ENCODE data around the gene PDE6G. TPM values are rescaled to one million over a fixed set of nuclear protein-coding genes. Genes with fewer than 3 reads are reported as not detected.
A peak's percentile ranks its signal among the peaks of the same experiment; 100 is the strongest.

Gene PDE6G
- total and polyA plus RNA-seq, 2 of the 13 experiments (the other 11 are each of a cell fraction or from before 2014, with no cell fraction given) = 1.4 to 6.7 TPM

DNA sequence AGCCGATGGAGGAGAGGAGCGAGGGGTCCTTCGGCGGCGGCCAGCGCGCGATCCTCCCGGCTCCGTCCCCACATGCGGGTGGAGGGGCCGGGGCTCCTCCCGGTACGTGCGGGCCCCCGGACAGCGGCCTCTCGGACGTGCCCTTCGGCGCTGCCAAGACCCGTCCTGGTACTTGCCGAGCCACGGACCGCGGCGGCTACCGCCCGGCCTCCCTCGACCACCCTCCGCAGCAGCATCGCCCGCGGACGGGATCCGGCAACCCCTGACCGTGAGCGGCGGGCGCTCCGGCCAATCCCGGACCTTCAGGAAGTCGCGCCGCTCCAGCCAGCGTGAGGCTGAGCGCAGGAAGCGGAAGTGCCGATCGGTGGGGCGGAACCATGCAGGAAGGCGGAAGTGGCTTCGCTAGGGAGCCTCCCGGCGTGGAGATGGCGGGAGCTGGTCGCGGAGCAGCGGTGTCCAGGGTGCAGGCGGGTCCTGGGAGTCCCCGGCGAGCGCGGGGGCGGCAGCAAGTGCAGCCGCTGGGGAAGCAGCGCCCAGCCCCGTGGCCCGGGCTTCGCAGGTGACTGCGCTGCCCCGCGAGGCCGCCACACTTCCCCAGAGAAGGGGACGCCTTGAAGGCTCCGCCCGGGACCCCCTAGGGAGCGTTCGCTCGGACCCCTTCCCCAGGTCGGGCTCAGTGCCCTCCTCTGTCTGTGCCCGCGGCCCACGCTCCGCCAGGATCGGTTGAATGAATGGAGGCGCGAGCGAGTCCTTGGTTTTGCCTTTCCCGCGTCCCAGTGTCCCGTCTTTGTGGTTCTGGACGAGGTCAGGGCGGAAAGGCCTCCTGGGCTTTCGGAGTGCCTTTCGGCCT, 10.2 kb upstream of the PDE6G start, which contains the start of the genes CCDC137 and OXLD1 (continued):
- TF ChIP-seq, protein P1, sequence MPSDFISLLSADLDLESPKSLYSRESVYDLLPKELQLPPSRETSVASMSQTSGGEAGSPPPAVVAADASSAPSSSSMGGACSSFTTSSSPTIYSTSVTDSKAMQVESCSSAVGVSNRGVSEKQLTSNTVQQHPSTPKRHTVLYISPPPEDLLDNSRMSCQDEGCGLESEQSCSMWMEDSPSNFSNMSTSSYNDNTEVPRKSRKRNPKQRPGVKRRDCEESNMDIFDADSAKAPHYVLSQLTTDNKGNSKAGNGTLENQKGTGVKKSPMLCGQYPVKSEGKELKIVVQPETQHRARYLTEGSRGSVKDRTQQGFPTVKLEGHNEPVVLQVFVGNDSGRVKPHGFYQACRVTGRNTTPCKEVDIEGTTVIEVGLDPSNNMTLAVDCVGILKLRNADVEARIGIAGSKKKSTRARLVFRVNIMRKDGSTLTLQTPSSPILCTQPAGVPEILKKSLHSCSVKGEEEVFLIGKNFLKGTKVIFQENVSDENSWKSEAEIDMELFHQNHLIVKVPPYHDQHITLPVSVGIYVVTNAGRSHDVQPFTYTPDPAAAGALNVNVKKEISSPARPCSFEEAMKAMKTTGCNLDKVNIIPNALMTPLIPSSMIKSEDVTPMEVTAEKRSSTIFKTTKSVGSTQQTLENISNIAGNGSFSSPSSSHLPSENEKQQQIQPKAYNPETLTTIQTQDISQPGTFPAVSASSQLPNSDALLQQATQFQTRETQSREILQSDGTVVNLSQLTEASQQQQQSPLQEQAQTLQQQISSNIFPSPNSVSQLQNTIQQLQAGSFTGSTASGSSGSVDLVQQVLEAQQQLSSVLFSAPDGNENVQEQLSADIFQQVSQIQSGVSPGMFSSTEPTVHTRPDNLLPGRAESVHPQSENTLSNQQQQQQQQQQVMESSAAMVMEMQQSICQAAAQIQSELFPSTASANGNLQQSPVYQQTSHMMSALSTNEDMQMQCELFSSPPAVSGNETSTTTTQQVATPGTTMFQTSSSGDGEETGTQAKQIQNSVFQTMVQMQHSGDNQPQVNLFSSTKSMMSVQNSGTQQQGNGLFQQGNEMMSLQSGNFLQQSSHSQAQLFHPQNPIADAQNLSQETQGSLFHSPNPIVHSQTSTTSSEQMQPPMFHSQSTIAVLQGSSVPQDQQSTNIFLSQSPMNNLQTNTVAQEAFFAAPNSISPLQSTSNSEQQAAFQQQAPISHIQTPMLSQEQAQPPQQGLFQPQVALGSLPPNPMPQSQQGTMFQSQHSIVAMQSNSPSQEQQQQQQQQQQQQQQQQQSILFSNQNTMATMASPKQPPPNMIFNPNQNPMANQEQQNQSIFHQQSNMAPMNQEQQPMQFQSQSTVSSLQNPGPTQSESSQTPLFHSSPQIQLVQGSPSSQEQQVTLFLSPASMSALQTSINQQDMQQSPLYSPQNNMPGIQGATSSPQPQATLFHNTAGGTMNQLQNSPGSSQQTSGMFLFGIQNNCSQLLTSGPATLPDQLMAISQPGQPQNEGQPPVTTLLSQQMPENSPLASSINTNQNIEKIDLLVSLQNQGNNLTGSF (CRISPR knock-in tag; IDR thresholded peaks at IDR 0.05) = peak; percentile 91
- TF ChIP-seq KLF16 (CRISPR knock-in tag; IDR thresholded peaks at IDR 0.05) (no peak; a peak in 2 of 4 replicates), DNMT3B (CRISPR knock-in tag; conservative IDR thresholded peaks at IDR 0.05) (no peak), ZNF569 (CRISPR knock-in tag; IDR thresholded peaks at IDR 0.05; ENCODE audit: borderline replicate concordance) (no peak), MLLT10 (CRISPR knock-in tag; IDR thresholded peaks at IDR 0.05) (no peak), ATF1 (CRISPR knock-in tag; IDR thresholded peaks at IDR 0.05) (no peak), RFXANK (CRISPR knock-in tag; IDR thresholded peaks at IDR 0.05) (0 out of 2 replicates have a peak, but pooled peaks have one; percentile 45), KDM1A (CRISPR knock-in tag; IDR thresholded peaks at IDR 0.05) (no peak), RFX3 (CRISPR knock-in tag; IDR thresholded peaks at IDR 0.05) (peak; percentile 28; the same call in 1 of the 2 replicates), ZNF724P (CRISPR knock-in tag; IDR thresholded peaks at IDR 0.05; ENCODE audit: borderline replicate concordance) (peak; percentile 86; the same call in 1 of the 2 replicates), ETV5 (CRISPR knock-in tag; IDR thresholded peaks at IDR 0.05; ENCODE audit: borderline replicate concordance) (peak; percentile 82), TBX2 (CRISPR knock-in tag; IDR thresholded peaks at IDR 0.05; ENCODE audit: borderline replicate concordance) (peak; percentile 76), ZNF296 (CRISPR knock-in tag; conservative IDR thresholded peaks at IDR 0.05) (no peak)
- TF ChIP-seq, protein P2, sequence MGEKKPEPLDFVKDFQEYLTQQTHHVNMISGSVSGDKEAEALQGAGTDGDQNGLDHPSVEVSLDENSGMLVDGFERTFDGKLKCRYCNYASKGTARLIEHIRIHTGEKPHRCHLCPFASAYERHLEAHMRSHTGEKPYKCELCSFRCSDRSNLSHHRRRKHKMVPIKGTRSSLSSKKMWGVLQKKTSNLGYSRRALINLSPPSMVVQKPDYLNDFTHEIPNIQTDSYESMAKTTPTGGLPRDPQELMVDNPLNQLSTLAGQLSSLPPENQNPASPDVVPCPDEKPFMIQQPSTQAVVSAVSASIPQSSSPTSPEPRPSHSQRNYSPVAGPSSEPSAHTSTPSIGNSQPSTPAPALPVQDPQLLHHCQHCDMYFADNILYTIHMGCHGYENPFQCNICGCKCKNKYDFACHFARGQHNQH (CRISPR knock-in tag; IDR thresholded peaks at IDR 0.05) = peak; percentile 76
- TF ChIP-seq, protein P3, sequence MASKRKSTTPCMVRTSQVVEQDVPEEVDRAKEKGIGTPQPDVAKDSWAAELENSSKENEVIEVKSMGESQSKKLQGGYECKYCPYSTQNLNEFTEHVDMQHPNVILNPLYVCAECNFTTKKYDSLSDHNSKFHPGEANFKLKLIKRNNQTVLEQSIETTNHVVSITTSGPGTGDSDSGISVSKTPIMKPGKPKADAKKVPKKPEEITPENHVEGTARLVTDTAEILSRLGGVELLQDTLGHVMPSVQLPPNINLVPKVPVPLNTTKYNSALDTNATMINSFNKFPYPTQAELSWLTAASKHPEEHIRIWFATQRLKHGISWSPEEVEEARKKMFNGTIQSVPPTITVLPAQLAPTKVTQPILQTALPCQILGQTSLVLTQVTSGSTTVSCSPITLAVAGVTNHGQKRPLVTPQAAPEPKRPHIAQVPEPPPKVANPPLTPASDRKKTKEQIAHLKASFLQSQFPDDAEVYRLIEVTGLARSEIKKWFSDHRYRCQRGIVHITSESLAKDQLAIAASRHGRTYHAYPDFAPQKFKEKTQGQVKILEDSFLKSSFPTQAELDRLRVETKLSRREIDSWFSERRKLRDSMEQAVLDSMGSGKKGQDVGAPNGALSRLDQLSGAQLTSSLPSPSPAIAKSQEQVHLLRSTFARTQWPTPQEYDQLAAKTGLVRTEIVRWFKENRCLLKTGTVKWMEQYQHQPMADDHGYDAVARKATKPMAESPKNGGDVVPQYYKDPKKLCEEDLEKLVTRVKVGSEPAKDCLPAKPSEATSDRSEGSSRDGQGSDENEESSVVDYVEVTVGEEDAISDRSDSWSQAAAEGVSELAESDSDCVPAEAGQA (IDR thresholded peaks at IDR 0.05; ENCODE audit: low read depth) = peak; percentile 87
- TF ChIP-seq, protein P3 (CRISPR knock-in tag; IDR thresholded peaks at IDR 0.05; ENCODE audit: borderline replicate concordance) = peak; percentile 27; the same call in 1 of the 2 replicates
